SU-DHL-6 (cell line): ENCODE measurements around the gene VASN.

Source experiments
- H2AFZ ChIP-seq: fragments of 200-600 bp; sonication (generic); 2 replicates; pipeline ENCODE4 v1.6.1; 2014; ENCODE audit warnings: low read depth, mild to moderate bottlenecking, moderate library complexity, mixed read lengths, antibody characterized with exemption, low read length; ENCODE audit not compliant: severe bottlenecking
- H3F3A ChIP-seq: fragments of 200-600 bp; shearing (Covaris generic); 2 replicates; pipeline ENCODE4 v1.6.0; 2016; ENCODE audit warnings: antibody characterized with exemption, mild to moderate bottlenecking; ENCODE audit not compliant: insufficient read depth
- H3K27ac ChIP-seq: fragments of 200-600 bp; sonication (generic); 2 replicates; pipeline ENCODE4 v1.5.1; 2016; ENCODE audit warnings: low read depth, mild to moderate bottlenecking, low read length, moderate library complexity, mixed read lengths
- H3K27me3 ChIP-seq: fragments of 200-600 bp; sonication (generic), shearing (Covaris generic); 2 replicates; pipeline ENCODE4 v1.6.0; 2014; ENCODE audit warnings: mild to moderate bottlenecking, low read length
- H3K36me3 ChIP-seq: fragments of 200-600 bp; sonication (generic); 2 replicates; pipeline ENCODE4 v1.6.1; 2014; ENCODE audit warnings: mild to moderate bottlenecking, low read length, mixed read lengths
- H3K4me2 ChIP-seq: fragments of 300-600, 200-600 bp; shearing (Covaris generic), sonication (generic); 2 replicates; pipeline ENCODE4 v1.6.0; 2014; ENCODE audit warnings: low read length, low read depth, mild to moderate bottlenecking; ENCODE audit not compliant: poor library complexity, severe bottlenecking
- H3K4me3 ChIP-seq: fragments of 200-600 bp; sonication (generic); 2 replicates; pipeline ENCODE4 v1.5.1; 2014; ENCODE audit warnings: antibody characterized with exemption, low read length, mild to moderate bottlenecking, mixed read lengths; ENCODE audit not compliant: insufficient read depth, poor library complexity, severe bottlenecking
- H3K79me2 ChIP-seq: fragments of 200-600 bp; sonication (generic); 2 replicates; pipeline ENCODE4 v1.6.1; 2014; ENCODE audit warnings: mild to moderate bottlenecking, low read length, moderate library complexity; ENCODE audit not compliant: insufficient read depth
- H3K9ac ChIP-seq: fragments of 200-600 bp; sonication (generic); 2 replicates; pipeline ENCODE4 v1.7.0; 2014; ENCODE audit warnings: mild to moderate bottlenecking, low read length
- H3K9me2 ChIP-seq: fragments of 200-600 bp; sonication (generic); replicated peaks from 2 replicates; pipeline ENCODE4 v1.6.1; 2014; ENCODE audit warnings: low read length; ENCODE audit not compliant: insufficient read depth
- H3K9me3 ChIP-seq: fragments of 200-600 bp; sonication (generic); 2 replicates; pipeline ENCODE4 v1.6.1; 2014; ENCODE audit warnings: low read length, mixed read lengths; ENCODE audit not compliant: insufficient read depth
- H4K20me1 ChIP-seq: fragments of 200-600 bp; sonication (generic); 2 replicates; pipeline ENCODE4 v1.6.1; 2014; ENCODE audit warnings: low read depth, mild to moderate bottlenecking, antibody characterized with exemption, low read length, moderate library complexity, mixed read lengths
- CTCF ChIP-seq: fragments of 200-600 bp; sonication (generic); IDR thresholded peaks from one replicate; pipeline ENCODE4 v1.5.1; 2017; ENCODE audit warnings: antibody characterized with exemption, mild to moderate bottlenecking, low read length, moderate library complexity; ENCODE audit not compliant: insufficient read depth, poor library complexity, severe bottlenecking
- EZH2phosphoT487 ChIP-seq: fragments of 200-600 bp; sonication (generic), shearing (Covaris generic); conservative IDR thresholded peaks from 2 replicates; pipeline ENCODE4 v1.6.1; 2018; ENCODE audit warnings: mild to moderate bottlenecking, antibody characterized with exemption, low read length, moderate library complexity, mixed read lengths

VASN gene

GRCh38 chr16:4407543-4408322, 36.1 kb downstream of the VASN start:
- Histone ChIP-seq H2AFZ (no peak overlapping the region), H4K20me1 (no peaks in the 10 kb centered on the region)

DNA sequence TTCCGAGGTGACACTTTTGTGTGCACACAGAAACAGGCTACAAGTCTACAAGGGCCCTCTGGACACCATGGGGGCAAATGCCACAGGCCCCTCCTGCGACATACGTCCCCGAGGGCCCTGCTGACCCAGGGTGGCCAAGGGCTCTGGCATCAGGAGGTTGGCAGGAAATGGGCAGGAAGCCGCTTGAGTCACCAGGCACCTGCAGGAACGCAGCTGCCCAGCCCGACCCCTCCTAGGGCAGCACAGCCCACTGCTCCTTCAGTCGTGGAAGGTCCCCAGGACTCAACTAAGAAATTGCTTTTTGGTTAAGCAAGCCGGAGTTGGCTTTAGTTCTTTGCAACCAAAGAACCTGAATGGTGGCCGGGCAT, 36.7 kb downstream of the VASN start:
- H3K79me2 ChIP-seq, result peaks cover 12% of the 10 kb centered on the region; the same call in 1 of the 2 replicates
- no peaks in the 10 kb centered on the region for H3K27me3 ChIP-seq
- no peaks in the 10 kb centered on the region for H4K20me1 ChIP-seq
- no peak overlapping the region for H3K9ac ChIP-seq
- H2AFZ ChIP-seq, result no peak overlapping the region
- no peak overlapping the region for H3K27ac ChIP-seq
- no peaks in the 10 kb centered on the region for H3F3A ChIP-seq
- H3K4me2 ChIP-seq, result no peak overlapping the region
- no peak for TF ChIP-seq CTCF
- TF ChIP-seq EZH2phosphoT487, result no peak
- H3K36me3 ChIP-seq, result no peaks in the 10 kb centered on the region
- no peaks in the 10 kb centered on the region for H3K9me3 ChIP-seq
- no peaks in the 10 kb centered on the region for H3K9me2 ChIP-seq
- H3K4me3 ChIP-seq, result no peak overlapping the region

More at GRCh38 chr16:4407543-4408322, 36.1 kb downstream of the VASN start:
- Histone ChIP-seq H3K9ac (no peak overlapping the region), H3K4me2 (no peak overlapping the region), H3K36me3 (no peaks in the 10 kb centered on the region), H3K27ac (no peak overlapping the region), H3K79me2 (peaks cover 6% of the 10 kb centered on the region; the same call in 1 of the 2 replicates), H3K9me3 (no peaks in the 10 kb centered on the region), H3K27me3 (no peaks in the 10 kb centered on the region), H3F3A (no peaks in the 10 kb centered on the region), H3K9me2 (no peaks in the 10 kb centered on the region), H3K4me3 (no peak overlapping the region)
- TF ChIP-seq EZH2phosphoT487, result no peak
- no peak for TF ChIP-seq CTCF

- Histone ChIP-seq H3K9me2 (no peaks in the 10 kb centered on the region), H2AFZ (no peak overlapping the region), H3K9me3 (no peaks in the 10 kb centered on the region), H3K4me3 (no peak overlapping the region), H3K27me3 (no peaks in the 10 kb centered on the region), H3K4me2 (no peak overlapping the region), H3K9ac (no peak overlapping the region), H3F3A (peaks cover 1% of the 10 kb centered on the region; the same call in 1 of the 2 replicates), H3K36me3 (no peaks in the 10 kb centered on the region), H4K20me1 (no peaks in the 10 kb centered on the region), H3K27ac (no peak overlapping the region), H3K79me2 (peaks cover 15% of the 10 kb centered on the region)
- TF ChIP-seq CTCF, result no peak
- TF ChIP-seq EZH2phosphoT487, result no peak
Measured at GRCh38 chr16:4409081-4409932, 37.7 kb downstream of the VASN start.
